GM12891 (cell line): Measurements from ENCODE around the gene OTULIN.

Experiments used
- DNase-seq: peaks from one replicate; pipeline ENCODE4 v3.0.0; 2011; ENCODE audit warnings: low spot score; ENCODE audit not compliant: insufficient read length
- FAIRE-seq: peaks from 2 replicates; lab custom pipeline; 2011; peaks lifted over from hg19 to GRCh38; lab: Jason Lieb, UNC
- PAX5 ChIP-seq: IDR thresholded peaks from 2 replicates; pipeline ENCODE4 v1.6.1; 2011; ENCODE audit warnings: low read length, moderate library complexity, mild to moderate bottlenecking; ENCODE audit not compliant: insufficient read depth, severe bottlenecking
- POLR2A ChIP-seq: IDR thresholded peaks from 2 replicates; pipeline ENCODE4 v1.6.1; 2011; ENCODE audit warnings: low read depth, low read length, control low read depth
- POLR2AphosphoS5 ChIP-seq: IDR thresholded peaks from 2 replicates; pipeline ENCODE4 v1.6.1; 2011; ENCODE audit warnings: low read depth, low read length, control low read depth
- POU2F2 ChIP-seq: IDR thresholded peaks from 2 replicates; pipeline ENCODE4 v1.6.1; 2011; ENCODE audit warnings: low read depth, mild to moderate bottlenecking, control low read depth, low read length, moderate library complexity
- SPI1 ChIP-seq: IDR thresholded peaks from 2 replicates; pipeline ENCODE4 v1.6.1; 2011; ENCODE audit warnings: low read depth, low read length, control low read depth
- TAF1 ChIP-seq: IDR thresholded peaks from 2 replicates; pipeline ENCODE4 v1.6.1; 2011; ENCODE audit warnings: low read depth, low read length, control low read depth

OTULIN gene

GRCh38 chr5:14727928-14728458 is 63.5 kb downstream of the OTULIN start:
- FAIRE-seq, result no peak
- TF ChIP-seq TAF1 (no peak), POLR2A (no peak), PAX5 (no peak), POU2F2 (no peak), SPI1 (no peak), POLR2AphosphoS5 (no peak)
- DNase-seq, result no peak

GRCh38 chr5:14728459-14728938 is 64.0 kb downstream of the OTULIN start:
- DNase-seq (no peak), FAIRE-seq (no peak)
- TF ChIP-seq POLR2A (no peak), PAX5 (no peak), POU2F2 (no peak), TAF1 (no peak), SPI1 (no peak), POLR2AphosphoS5 (no peak)

- DNase-seq (no peak), FAIRE-seq (no peak)
- TF ChIP-seq POU2F2 (no peak), TAF1 (no peak), PAX5 (no peak), POLR2AphosphoS5 (no peak), SPI1 (no peak), POLR2A (no peak)
These were observed 65.2 kb downstream of the OTULIN start for GRCh38 chr5:14729448-14730385.

- no peak for DNase-seq
- no peak for TF ChIP-seq SPI1
- no peak for TF ChIP-seq POU2F2
- no peak for TF ChIP-seq PAX5
- TF ChIP-seq POLR2AphosphoS5, result no peak
- TF ChIP-seq POLR2A, result no peak
- no peak for TF ChIP-seq TAF1
- FAIRE-seq, result no peak
These were observed 65.9 kb downstream of the OTULIN start for GRCh38 chr5:14730466-14730865.

- DNase-seq, result no peak
- no peak for FAIRE-seq
- TF ChIP-seq TAF1 (no peak), POU2F2 (no peak), SPI1 (no peak), POLR2AphosphoS5 (no peak), PAX5 (no peak), POLR2A (no peak)
These were observed 66.4 kb downstream of the OTULIN start for GRCh38 chr5:14730881-14731280.

- DNase-seq (no peak), FAIRE-seq (no peak)
- TF ChIP-seq POLR2AphosphoS5 (no peak), SPI1 (no peak), TAF1 (no peak), PAX5 (no peak), POU2F2 (no peak), POLR2A (no peak)
These were observed 68.5 kb downstream of the OTULIN start for GRCh38 chr5:14732991-14733390.

- TF ChIP-seq POLR2AphosphoS5, result no peak
- TF ChIP-seq POLR2A, result no peak
- TF ChIP-seq PAX5, result no peak
- TF ChIP-seq TAF1, result no peak
- TF ChIP-seq POU2F2, result no peak
- TF ChIP-seq SPI1, result no peak
- FAIRE-seq (no peak), DNase-seq (no peak)
These were observed 69.1 kb downstream of the OTULIN start for GRCh38 chr5:14733661-14734060.

GRCh38 chr5:14734396-14734795 is 69.9 kb downstream of the OTULIN start:
- DNase-seq (no peak), FAIRE-seq (no peak)
- TF ChIP-seq TAF1 (no peak), PAX5 (no peak), POLR2A (no peak), POLR2AphosphoS5 (no peak), SPI1 (no peak), POU2F2 (no peak)

- FAIRE-seq (no peak), DNase-seq (no peak)
- TF ChIP-seq POLR2AphosphoS5 (no peak), SPI1 (no peak), POLR2A (no peak), TAF1 (no peak), POU2F2 (no peak), PAX5 (no peak)
These were observed 71.4 kb downstream of the OTULIN start for GRCh38 chr5:14735944-14736343.
